OCI-LY7 (cell line): Measurements from ENCODE around the gene MAP4K2.

Source experiments
- CTCF ChIP-seq: fragments of 200-600 bp; sonication (generic); conservative IDR thresholded peaks from 2 replicates; pipeline ENCODE4 v1.5.1; 2014; ENCODE audit warnings: mild to moderate bottlenecking, antibody characterized with exemption, low read length, moderate library complexity, mixed read lengths
- EZH2phosphoT487 ChIP-seq: fragments of 200-600 bp; sonication (generic); IDR thresholded peaks from 2 replicates; pipeline ENCODE4 v1.6.1; 2018; ENCODE audit warnings: low read depth, borderline replicate concordance, mild to moderate bottlenecking, mixed run types, antibody characterized with exemption, low read length, moderate library complexity, mixed read lengths

GRCh38 chr11:64744544-64745188 is 58.3 kb downstream of the MAP4K2 start:
- no peak for TF ChIP-seq CTCF
- TF ChIP-seq EZH2phosphoT487 = no peak
